OCI-LY1 (cell line): ENCODE data around the gene ST7.

ENCODE experiments used
- CTCF ChIP-seq: fragments of 200-600 bp; sonication (generic), shearing (Covaris generic); IDR thresholded peaks from 2 replicates; pipeline ENCODE4 v1.5.1; 2017; ENCODE audit warnings: mild to moderate bottlenecking, antibody characterized with exemption, low read length, moderate library complexity, mixed read lengths
- EZH2 ChIP-seq: fragments of 200-600 bp; sonication (generic), shearing (Covaris generic); IDR thresholded peaks from 2 replicates; pipeline ENCODE4 v1.8.0; 2017; ENCODE audit warnings: borderline replicate concordance, mixed run types, mild to moderate bottlenecking, antibody characterized with exemption, low read length, moderate library complexity, mixed read lengths

- TF ChIP-seq CTCF (no peak), EZH2 (no peak)
Observed at GRCh38 chr7:117225536-117225935, 272.2 kb downstream of the ST7 start.
